ENCODE measurements around the gene MIER3. TPM values are rescaled to one million over a fixed set of nuclear protein-coding genes. Genes with fewer than 3 reads are reported as not detected.

Gene MIER3
- total RNA-seq, 1 donor from 2014 or later = 41.3 TPM

GRCh38 chr5:56909294-56910209, 42.4 kb downstream of the MIER3 start, which contains the start of gene SETD9:
TSS of gene SETD9 (plus strand) at chr5:56909596. CDS start at chr5:56909646, 50 bp downstream.
- TF ChIP-seq CTCF (IDR thresholded peaks at IDR 0.05; ENCODE audit: partially characterized antibody, unreplicated experiment) = no peak
- DNase-seq = peak; percentile 99
- Mint-ChIP-seq H3K4me3 (ENCODE audit: unreplicated experiment) (peak within 1 kb of the TSS; percentile 94), H3K27ac (ENCODE audit: unreplicated experiment) (peak within 1 kb of the TSS; percentile 99), H3K36me3 (ENCODE audit: unreplicated experiment) (no peaks in the 10 kb centered on the region), H3K4me1 (ENCODE audit: low read depth, unreplicated experiment) (peaks cover 15% of the 10 kb centered on the region), H3K9me3 (ENCODE audit: unreplicated experiment) (peaks cover 11% of the 10 kb centered on the region), H3K27me3 (ENCODE audit: unreplicated experiment) (peaks cover 9% of the 10 kb centered on the region)

- Mint-ChIP-seq H3K4me3 (ENCODE audit: unreplicated experiment) (peak overlapping the region; percentile 94), H3K4me1 (ENCODE audit: low read depth, unreplicated experiment) (peaks cover 15% of the 10 kb centered on the region), H3K36me3 (ENCODE audit: unreplicated experiment) (no peaks in the 10 kb centered on the region), H3K27me3 (ENCODE audit: unreplicated experiment) (peaks cover 9% of the 10 kb centered on the region), H3K27ac (ENCODE audit: unreplicated experiment) (peak overlapping the region; percentile 99), H3K9me3 (ENCODE audit: unreplicated experiment) (peaks cover 11% of the 10 kb centered on the region)
- no peak for TF ChIP-seq CTCF (IDR thresholded peaks at IDR 0.05; ENCODE audit: partially characterized antibody, unreplicated experiment)
- DNase-seq = peak; percentile 75
These were observed 43.0 kb downstream of the MIER3 start for GRCh38 chr5:56908942-56909293.

- Mint-ChIP-seq H3K27me3 (ENCODE audit: unreplicated experiment) (peaks cover 2% of the 10 kb centered on the region), H3K4me1 (ENCODE audit: low read depth, unreplicated experiment) (no peaks in the 10 kb centered on the region), H3K36me3 (ENCODE audit: unreplicated experiment) (no peaks in the 10 kb centered on the region), H3K4me3 (ENCODE audit: unreplicated experiment) (no peak overlapping the region), H3K27ac (ENCODE audit: unreplicated experiment) (no peak overlapping the region), H3K9me3 (ENCODE audit: unreplicated experiment) (no peaks in the 10 kb centered on the region)
- no peak for DNase-seq
- peak; percentile 64 for TF ChIP-seq CTCF (IDR thresholded peaks at IDR 0.05; ENCODE audit: partially characterized antibody, unreplicated experiment)
These were observed 50.9 kb downstream of the MIER3 start for GRCh38 chr5:56900858-56901578.

- Mint-ChIP-seq H3K27ac (ENCODE audit: unreplicated experiment) (no peak overlapping the region), H3K9me3 (ENCODE audit: unreplicated experiment) (no peaks in the 10 kb centered on the region), H3K4me3 (ENCODE audit: unreplicated experiment) (no peak overlapping the region), H3K4me1 (ENCODE audit: low read depth, unreplicated experiment) (no peaks in the 10 kb centered on the region), H3K36me3 (ENCODE audit: unreplicated experiment) (no peaks in the 10 kb centered on the region), H3K27me3 (ENCODE audit: unreplicated experiment) (peaks cover 2% of the 10 kb centered on the region)
- no peak for DNase-seq
- TF ChIP-seq CTCF (IDR thresholded peaks at IDR 0.05; ENCODE audit: partially characterized antibody, unreplicated experiment) = no peak
These were observed 51.5 kb downstream of the MIER3 start for GRCh38 chr5:56900395-56900794.
